GM18909 (cell line): ENCODE measurements around the gene FUCA1.
A peak's percentile ranks its signal among the peaks of the same experiment; 100 is the strongest.
"Not testable (repeated sequence)": the region's sequence is repeated elsewhere in the genome, so short reads cannot be mapped to it uniquely, and the experiment has no call there.

Experiments used
- ATAC-seq: cut with Tn5 transposase; IDR thresholded peaks from one replicate; pipeline ENCODE4 v1.9.1; 2021; ENCODE audit warnings: mild to moderate bottlenecking; ENCODE audit not compliant: unreplicated experiment, poor library complexity

FUCA1 gene

GRCh38 chr1:23896491-23896890 lies 28.4 kb upstream of the FUCA1 start:
- ATAC-seq: no peak

GRCh38 chr1:23895993-23896392 lies 27.9 kb upstream of the FUCA1 start:
- no peak for ATAC-seq

GRCh38 chr1:23895082-23895481 lies 27.0 kb upstream of the FUCA1 start:
- ATAC-seq: no peak

- peak; percentile 49 for ATAC-seq
Measured at GRCh38 chr1:23889074-23889473, 21.0 kb upstream of the FUCA1 start.

- no peak for ATAC-seq
Measured at GRCh38 chr1:23885222-23885621, 17.1 kb upstream of the FUCA1 start.

- no peak for ATAC-seq
Measured at GRCh38 chr1:23882746-23883145, 14.7 kb upstream of the FUCA1 start.

GRCh38 chr1:23879809-23880208 lies 11.7 kb upstream of the FUCA1 start:
- no peak for ATAC-seq

- ATAC-seq: no peak
Measured at GRCh38 chr1:23878668-23879067, 10.6 kb upstream of the FUCA1 start.

GRCh38 chr1:23875382-23875781 lies 7.3 kb upstream of the FUCA1 start:
- no peak for ATAC-seq

GRCh38 chr1:23872421-23872820 lies 4.3 kb upstream of the FUCA1 start:
- ATAC-seq: no peak

GRCh38 chr1:23869051-23869450 lies 961 bp upstream of the FUCA1 start:
- no peak for ATAC-seq

- no peak for ATAC-seq
Measured at GRCh38 chr1:23868557-23869016, 497 bp upstream of the FUCA1 start.

- ATAC-seq: no peak
Measured at GRCh38 chr1:23867542-23867894, 572 bp downstream of the FUCA1 start.

GRCh38 chr1:23865543-23865930 lies 2.6 kb downstream of the FUCA1 start:
- no peak for ATAC-seq

- no peak for ATAC-seq
Measured at GRCh38 chr1:23864801-23865542, 3.1 kb downstream of the FUCA1 start.

- ATAC-seq: no peak
Measured at GRCh38 chr1:23862640-23863039, 5.5 kb downstream of the FUCA1 start.

- no peak for ATAC-seq
Measured at GRCh38 chr1:23854568-23854967, 13.5 kb downstream of the FUCA1 start.

- not testable (repeated sequence) for ATAC-seq
Measured at GRCh38 chr1:23853124-23853523, 15.0 kb downstream of the FUCA1 start.

GRCh38 chr1:23851406-23851805 lies 16.7 kb downstream of the FUCA1 start:
- ATAC-seq: not testable (repeated sequence)

GRCh38 chr1:23848673-23849616 lies 19.1 kb downstream of the FUCA1 start:
- no peak for ATAC-seq

- not testable (repeated sequence) for ATAC-seq
Measured at GRCh38 chr1:23847482-23848095, 20.5 kb downstream of the FUCA1 start.
